DMS153 (cell line): Measurements from ENCODE around the gene ACBD6.

Experiments
- DNase-seq: peaks from one replicate; lab custom pipeline; 2025; lab: John Stamatoyannopoulos, UW

The ACBD6 gene

GRCh38 chr1:180256341-180257027 is 245.9 kb downstream of the ACBD6 start:
- no peak for DNase-seq

DNA sequence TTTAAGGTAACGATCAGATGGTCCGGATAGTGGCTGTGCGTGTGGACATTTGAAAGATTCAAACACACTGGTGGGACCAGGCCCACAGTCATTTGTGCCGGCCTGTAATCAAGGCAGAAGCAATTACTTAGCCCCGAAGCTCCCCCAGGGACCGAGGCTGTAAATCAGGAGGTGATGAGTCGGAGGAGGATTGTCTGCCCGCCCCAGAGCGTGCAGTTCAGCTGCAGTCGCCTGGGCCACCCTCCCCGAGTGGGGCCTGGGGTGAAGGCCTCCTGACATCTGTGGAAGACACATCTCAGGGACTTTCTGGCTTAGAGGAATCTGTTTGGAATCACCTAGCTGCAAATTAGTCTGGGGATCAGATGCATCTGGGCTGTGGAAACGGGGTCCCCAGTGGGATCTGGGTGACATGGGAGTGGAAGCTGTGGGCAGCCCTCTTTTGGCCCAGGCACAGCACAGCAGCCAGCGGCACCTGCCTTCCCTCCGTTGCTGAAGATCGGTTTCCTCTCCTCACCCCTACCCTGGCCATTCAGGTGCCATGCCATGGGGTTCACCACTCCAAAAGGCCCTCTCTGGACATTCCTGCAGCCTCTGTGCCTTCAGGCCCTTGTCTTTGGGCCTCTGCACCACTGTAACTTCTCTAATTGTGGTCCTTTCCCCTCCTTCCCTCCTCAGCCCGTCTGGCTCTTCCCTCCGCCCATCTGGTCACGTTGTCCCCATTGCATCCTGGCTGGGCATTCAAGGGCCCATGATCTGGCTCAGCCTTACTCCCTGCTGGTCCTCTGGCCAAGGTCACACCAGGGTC is 246.6 kb downstream of the ACBD6 start:
- no peak for DNase-seq

DNA sequence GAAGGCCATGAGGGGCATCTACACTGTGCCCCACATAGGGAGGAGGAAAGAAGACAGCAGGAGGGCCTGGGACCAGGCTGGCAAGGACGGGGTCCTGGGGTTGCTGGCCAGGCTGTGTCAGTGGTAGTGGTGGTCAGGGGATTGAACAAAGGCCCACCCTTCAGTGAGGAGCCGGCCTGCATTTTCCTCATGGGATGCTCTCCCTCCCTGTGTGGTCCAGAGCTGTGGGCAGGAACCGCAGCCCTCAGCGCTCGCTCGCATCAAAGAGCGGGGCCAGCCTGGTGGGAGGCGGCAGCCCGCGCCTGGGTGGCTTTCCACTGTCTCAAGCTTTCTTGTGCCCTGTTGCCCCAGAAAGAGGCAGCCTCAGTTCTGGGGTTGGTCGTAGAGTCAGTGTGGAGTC is 247.5 kb downstream of the ACBD6 start:
- DNase-seq = no peak

GRCh38 chr1:180254496-180254819 is 247.9 kb downstream of the ACBD6 start:
- no peak for DNase-seq

GRCh38 chr1:180253585-180254495 is 248.5 kb downstream of the ACBD6 start:
- no peak for DNase-seq

GRCh38 chr1:180252638-180253536 is 249.5 kb downstream of the ACBD6 start:
- DNase-seq = no peak

DNA sequence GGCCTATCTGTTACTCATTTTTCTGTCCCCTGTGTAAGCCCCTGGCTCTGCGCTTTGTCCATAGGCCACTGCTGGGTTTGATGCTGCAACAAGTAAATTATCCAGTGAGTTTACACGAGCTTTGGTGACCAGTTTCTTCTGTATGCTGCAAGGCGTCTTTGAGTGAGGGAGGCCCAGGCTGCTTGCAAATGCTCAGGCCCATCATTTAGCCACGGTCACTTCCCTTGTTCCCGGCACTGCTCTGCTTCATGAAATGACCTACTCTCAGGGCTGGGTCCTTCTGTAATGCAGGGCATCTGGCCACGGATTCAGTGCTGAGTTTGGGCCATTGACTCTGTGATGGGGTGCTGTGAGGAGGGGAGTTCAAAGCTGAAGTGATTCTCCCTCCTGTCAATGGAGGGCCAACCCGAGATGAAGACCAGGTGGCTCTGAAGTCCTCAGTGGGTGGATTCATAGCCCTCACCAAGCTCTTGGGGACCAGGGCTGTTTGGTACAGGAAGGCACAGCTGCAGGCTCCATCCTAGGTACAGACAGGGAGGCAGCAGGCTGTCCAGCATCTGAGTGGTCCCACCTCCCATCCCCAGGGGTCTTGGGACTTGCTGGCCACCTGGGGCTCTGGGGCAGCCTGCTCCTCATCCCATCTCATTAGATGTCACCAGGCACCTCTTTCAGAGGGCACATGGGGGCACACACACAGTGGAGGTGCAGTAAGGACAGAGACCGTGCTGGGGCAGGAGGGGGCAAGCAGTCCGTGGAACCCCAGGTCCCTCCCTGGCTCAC is 250.7 kb downstream of the ACBD6 start:
- no peak for DNase-seq

- no peak for DNase-seq
Measured at GRCh38 chr1:180250883-180251509, 251.4 kb downstream of the ACBD6 start.

GRCh38 chr1:180250499-180250770 is 251.9 kb downstream of the ACBD6 start:
- DNase-seq = no peak

- DNase-seq = no peak
Measured at GRCh38 chr1:180249725-180250498, 252.5 kb downstream of the ACBD6 start.

DNA sequence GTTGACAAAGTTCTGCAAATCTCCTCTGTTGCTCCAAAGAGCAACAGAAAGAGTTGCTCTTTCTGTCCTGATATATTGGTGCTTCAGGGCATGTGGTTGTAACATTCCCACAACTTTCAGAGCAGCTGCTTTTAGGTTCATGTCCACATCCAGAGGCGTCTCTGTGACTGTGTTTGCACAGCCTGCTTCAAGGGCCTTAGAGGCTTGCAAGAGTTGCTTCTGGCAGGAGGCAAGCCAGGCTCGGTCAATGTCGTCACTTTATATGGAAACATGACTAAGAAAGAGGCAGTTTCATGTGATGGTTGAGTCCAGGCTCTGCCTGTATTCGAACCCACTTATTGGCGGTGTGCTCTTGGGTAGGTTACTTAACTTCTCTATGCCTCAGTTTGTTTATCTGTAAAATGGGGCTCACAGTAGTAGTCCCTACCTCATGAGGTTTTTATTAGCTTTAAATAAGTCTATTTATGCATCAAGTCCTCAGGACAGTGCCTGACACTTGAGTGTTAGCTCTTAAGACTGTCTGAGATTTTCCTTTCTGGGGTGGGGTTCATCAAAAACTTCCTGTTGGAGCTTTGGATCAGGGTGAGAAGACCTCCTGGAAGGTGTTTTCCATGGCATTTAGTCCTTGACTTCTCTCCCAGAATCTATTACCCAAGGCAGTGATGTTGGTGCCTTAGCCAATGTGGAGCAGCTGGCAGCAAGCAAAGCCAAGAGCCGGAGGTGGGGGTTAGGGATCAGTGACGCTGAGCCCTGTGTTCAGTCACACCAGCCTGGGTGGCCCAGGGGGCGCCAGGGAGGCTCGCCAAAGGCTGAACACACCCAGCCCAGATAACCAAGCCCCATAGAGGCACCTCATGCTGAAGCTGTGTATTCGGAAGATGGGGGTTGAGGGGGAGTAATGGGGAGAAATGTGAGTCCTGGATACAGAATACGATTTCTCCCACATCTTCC is 253.4 kb downstream of the ACBD6 start:
- no peak for DNase-seq

DNA sequence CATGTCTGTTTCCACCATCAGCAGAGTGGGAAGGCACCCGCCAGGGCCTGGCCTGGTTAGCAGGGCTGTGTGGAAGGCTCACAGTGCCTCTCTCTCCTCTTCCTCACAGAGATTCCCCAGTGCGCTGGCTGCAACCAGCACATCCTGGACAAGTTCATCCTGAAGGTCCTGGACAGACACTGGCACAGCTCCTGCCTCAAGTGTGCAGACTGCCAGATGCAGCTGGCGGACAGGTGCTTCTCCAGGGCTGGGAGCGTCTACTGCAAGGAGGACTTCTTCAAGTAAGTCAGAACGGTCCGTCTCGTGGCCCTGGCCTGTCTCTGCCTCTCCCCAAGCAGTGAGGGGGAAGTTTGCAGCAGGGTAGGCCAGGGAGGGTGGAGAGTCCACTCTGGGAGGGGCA is 254.2 kb downstream of the ACBD6 start:
- no peak for DNase-seq

- no peak for DNase-seq
Measured at GRCh38 chr1:180247580-180247979, 254.8 kb downstream of the ACBD6 start.

DNA sequence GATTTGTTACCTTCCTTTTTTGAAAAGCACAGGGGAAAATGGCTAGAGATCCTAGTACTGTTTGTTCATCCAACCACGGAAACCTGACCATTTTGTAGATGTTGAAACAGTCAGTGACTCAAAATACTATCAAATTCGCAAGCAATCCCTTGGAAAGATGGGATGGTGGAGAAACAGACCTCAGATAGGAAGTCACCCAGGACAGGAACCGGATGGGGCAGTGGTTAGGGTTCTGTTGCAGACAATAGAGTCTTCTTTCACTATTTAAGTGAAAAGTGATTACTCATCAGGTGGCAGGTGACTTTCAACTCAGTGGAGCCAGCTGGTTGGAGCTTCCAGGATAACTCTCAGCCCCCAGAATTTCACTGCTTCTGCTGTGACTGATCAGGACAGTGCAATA is 255.3 kb downstream of the ACBD6 start:
- DNase-seq = no peak

GRCh38 chr1:180246579-180246978 is 255.8 kb downstream of the ACBD6 start:
- DNase-seq = no peak

DNA sequence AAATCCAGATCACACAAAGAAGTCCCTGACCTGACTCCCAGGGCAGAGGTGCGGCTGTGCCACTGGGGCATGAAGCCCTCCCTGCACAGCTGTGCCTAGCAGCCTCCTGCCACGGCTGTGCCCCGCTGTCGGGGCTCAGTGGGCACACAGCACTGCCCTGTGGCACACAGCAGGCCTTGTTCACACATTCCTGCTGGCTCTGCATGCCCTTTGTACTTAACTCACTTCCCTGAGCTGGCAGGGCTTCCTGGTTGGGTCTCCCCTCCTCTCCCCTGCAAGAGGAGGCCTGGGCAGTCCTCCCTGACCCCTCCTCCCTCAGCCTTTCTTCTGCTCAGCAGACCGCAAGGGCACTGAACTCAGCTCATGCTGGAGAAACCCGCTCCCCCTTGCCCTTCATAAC is 257.5 kb downstream of the ACBD6 start:
- no peak for DNase-seq

- no peak for DNase-seq
Measured at GRCh38 chr1:180243517-180244221, 258.7 kb downstream of the ACBD6 start.
